ENCODE measurements around the gene NR1I3. TPM values are rescaled to one million over a fixed set of nuclear protein-coding genes. Genes with fewer than 3 reads are reported as not detected.

Gene NR1I3
- total RNA-seq, 2 experiments from 2014 or later, result not detected

- DNase-seq (no peak), ATAC-seq (no peak)
- peaks cover 47% of the 10 kb centered on the region for H3K36me3 Mint-ChIP-seq
- peaks cover 51% of the 10 kb centered on the region for H3K4me1 Mint-ChIP-seq
- peak overlapping the region; percentile 23 for H3K27ac Mint-ChIP-seq
- H3K27me3 Mint-ChIP-seq, result no peaks in the 10 kb centered on the region
- no peak overlapping the region for H3K4me3 Mint-ChIP-seq
- CTCF ChIA-PET, result interaction anchor here (0.6 to 7.0 kb wide), 7 partner anchors 9 to 175 kb away, joined by 3 to 89 read pairs (median 6); partner anchors contain the start of genes APOA2, FCER1G, PPOX and TOMM40L
- H3K9me3 Mint-ChIP-seq (ENCODE audit: low read depth), result no peaks in the 10 kb centered on the region
Observed at GRCh38 chr1:161206411-161207140, 31.4 kb downstream of the NR1I3 start.

GRCh38 chr1:161201836-161202712 lies 35.9 kb downstream of the NR1I3 start, which contains the start of gene NDUFS2:
NDUFS2 (plus strand) TSS chr1:161202367; CDS start chr1:161202386, 19 bp downstream.
- peak within 1 kb of the TSS; percentile 87 for H3K4me3 Mint-ChIP-seq
- DNase-seq (peak; percentile 99), ATAC-seq (peak; percentile 99)
- no peaks in the 10 kb centered on the region for H3K27me3 Mint-ChIP-seq
- H3K4me1 Mint-ChIP-seq, result peaks cover 64% of the 10 kb centered on the region
- H3K36me3 Mint-ChIP-seq, result peaks cover 29% of the 10 kb centered on the region
- no peaks in the 10 kb centered on the region for H3K9me3 Mint-ChIP-seq (ENCODE audit: low read depth)
- CTCF ChIA-PET, result interaction anchor here (0.9 to 7.0 kb wide), 19 partner anchors 9 to 188 kb away, joined by 3 to 89 read pairs (median 4); partner anchors contain the start of genes APOA2, B4GALT3, PCP4L1 and PPOX
- peak within 1 kb of the TSS; percentile 95 for H3K27ac Mint-ChIP-seq

- no peak for DNase-seq
- peaks cover 62% of the 10 kb centered on the region for H3K4me1 Mint-ChIP-seq
- peak overlapping the region; percentile 87 for H3K4me3 Mint-ChIP-seq
- H3K36me3 Mint-ChIP-seq, result peaks cover 25% of the 10 kb centered on the region
- peak; percentile 0 for ATAC-seq
- H3K9me3 Mint-ChIP-seq (ENCODE audit: low read depth), result no peaks in the 10 kb centered on the region
- no peaks in the 10 kb centered on the region for H3K27me3 Mint-ChIP-seq
- peak overlapping the region; percentile 95 for H3K27ac Mint-ChIP-seq
- CTCF ChIA-PET, result interaction anchor here (0.9 to 7.0 kb wide), 17 partner anchors 9 to 181 kb away, joined by 3 to 89 read pairs (median 6); partner anchors contain the start of genes APOA2, B4GALT3, PCP4L1 and PPOX
Observed at GRCh38 chr1:161200992-161201835, 36.8 kb downstream of the NR1I3 start.

DNA sequence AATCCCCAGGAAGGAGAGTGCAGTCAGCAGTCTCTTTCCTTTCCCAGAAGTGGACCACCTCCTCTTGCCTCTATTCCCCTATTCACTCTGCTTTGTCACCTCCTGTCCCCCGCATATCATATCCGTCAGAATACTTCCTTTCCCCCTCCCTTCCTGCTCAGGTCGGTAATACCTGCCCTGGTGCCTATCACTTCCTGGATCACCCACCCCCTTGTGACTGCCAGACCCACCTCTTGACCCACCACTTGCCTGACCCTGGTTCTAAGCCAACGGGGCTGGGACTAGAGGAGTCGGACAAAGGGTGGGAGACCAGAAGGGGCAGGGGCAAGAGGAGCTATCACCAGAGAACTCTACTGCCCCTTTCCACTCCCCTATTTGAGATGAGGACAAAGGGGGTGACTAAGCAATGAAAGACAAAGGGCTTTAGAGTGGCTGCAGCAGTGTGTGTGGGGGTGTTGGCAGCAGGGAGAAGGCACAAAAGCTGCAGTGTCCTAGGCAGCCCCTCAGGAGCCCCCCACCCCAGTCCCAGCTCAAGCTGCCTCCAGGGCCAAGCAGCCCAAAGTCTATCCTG lies 37.5 kb downstream of the NR1I3 start:
- H3K9me3 Mint-ChIP-seq (ENCODE audit: low read depth), result no peaks in the 10 kb centered on the region
- H3K4me3 Mint-ChIP-seq, result no peak overlapping the region
- CTCF ChIA-PET, result interaction anchor here (1.0 to 7.0 kb wide), 9 partner anchors 8 to 182 kb away, joined by 3 to 89 read pairs (median 23); partner anchors contain the start of genes APOA2, B4GALT3, PPOX and TOMM40L
- H3K27ac Mint-ChIP-seq, result peak overlapping the region; percentile 95
- H3K4me1 Mint-ChIP-seq, result peaks cover 62% of the 10 kb centered on the region
- no peak for ATAC-seq
- H3K36me3 Mint-ChIP-seq, result peaks cover 21% of the 10 kb centered on the region
- H3K27me3 Mint-ChIP-seq, result no peaks in the 10 kb centered on the region
- DNase-seq, result no peak

DNA sequence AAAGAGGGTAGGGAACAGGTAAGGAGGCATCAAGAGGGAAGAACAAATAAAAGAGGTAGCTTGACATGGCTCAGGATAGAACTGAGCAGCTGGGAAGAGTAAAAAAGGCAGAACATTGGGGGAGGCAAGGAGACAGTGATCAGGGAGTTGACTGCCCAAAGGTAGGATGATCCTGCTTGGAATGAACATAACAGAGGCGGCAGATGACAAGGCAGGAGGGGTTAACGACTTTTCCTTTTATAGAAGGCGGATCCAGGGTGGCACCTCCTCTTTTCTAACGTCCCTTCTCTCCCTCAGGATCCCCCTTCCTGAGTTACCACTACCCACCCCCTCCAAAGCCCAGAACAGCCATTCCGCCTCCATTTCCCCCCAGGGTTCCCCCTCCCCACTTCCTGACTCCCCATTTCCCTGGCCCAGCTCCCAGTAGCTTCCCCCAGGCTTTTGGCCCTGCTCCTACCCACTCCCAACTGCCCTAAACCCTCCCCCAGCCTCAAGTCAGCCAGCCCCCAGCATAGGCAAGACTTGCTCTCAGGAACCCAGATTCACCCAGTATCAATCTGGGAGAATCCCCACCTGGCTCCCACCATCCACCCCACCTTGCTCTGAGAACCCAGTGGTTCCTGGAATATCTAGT lies 38.4 kb downstream of the NR1I3 start:
- H3K4me1 Mint-ChIP-seq, result peaks cover 64% of the 10 kb centered on the region
- no peaks in the 10 kb centered on the region for H3K27me3 Mint-ChIP-seq
- H3K9me3 Mint-ChIP-seq (ENCODE audit: low read depth), result no peaks in the 10 kb centered on the region
- ATAC-seq (no peak), DNase-seq (no peak)
- CTCF ChIA-PET, result interaction anchor here (1.0 to 3.9 kb wide), 4 partner anchors 14 to 107 kb away, joined by 3 to 14 read pairs (median 4); partner anchors contain the start of genes PPOX and TOMM40L
- no peak overlapping the region for H3K4me3 Mint-ChIP-seq
- peak overlapping the region; percentile 95 for H3K27ac Mint-ChIP-seq
- H3K36me3 Mint-ChIP-seq, result peaks cover 15% of the 10 kb centered on the region

DNA sequence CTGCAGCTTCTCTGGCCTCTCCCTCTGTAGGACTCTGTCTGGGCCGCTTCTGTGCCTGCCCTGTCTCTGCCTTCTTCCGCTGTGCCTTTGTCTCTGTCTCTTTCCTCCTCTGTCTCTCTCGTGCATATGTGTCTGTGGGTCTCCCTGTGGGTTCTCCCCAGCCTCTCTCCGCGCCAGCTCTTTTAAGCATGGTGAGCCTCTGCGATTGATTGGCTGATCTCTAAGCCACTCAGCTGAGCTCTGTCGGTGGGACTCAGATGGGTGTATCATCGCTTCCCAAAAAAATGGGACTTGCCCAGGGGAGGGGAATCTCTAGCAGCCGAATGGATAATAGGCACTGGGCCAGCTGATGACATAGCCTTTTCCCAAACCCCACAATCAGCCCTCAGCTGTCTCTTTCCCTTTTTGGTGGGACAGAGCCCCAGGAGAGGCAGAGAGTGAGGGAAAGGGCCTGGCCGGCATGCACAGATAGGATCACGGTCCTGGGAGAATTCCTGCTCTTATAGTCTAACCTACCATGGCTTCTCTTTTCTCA lies 39.0 kb downstream of the NR1I3 start, which contains the start of gene ADAMTS4:
TSS of gene ADAMTS4 (minus strand) at position 158 of the 535 bp plus-strand sequence. CDS start 427 bp downstream, outside the sequence.
- Mint-ChIP-seq H3K4me3 (no peak within 1 kb of the TSS), H3K9me3 (ENCODE audit: low read depth) (no peaks in the 10 kb centered on the region), H3K27ac (peak within 1 kb of the TSS; percentile 95), H3K27me3 (no peaks in the 10 kb centered on the region), H3K36me3 (peaks cover 9% of the 10 kb centered on the region), H3K4me1 (peaks cover 60% of the 10 kb centered on the region)
- DNase-seq, result no peak
- ATAC-seq, result no peak
- CTCF ChIA-PET, result interaction anchor here (0.9 to 2.3 kb wide), 6 partner anchors 18 to 183 kb away, joined by 3 to 6 read pairs (median 3); partner anchors contain the start of genes PPOX and TOMM40L

DNA sequence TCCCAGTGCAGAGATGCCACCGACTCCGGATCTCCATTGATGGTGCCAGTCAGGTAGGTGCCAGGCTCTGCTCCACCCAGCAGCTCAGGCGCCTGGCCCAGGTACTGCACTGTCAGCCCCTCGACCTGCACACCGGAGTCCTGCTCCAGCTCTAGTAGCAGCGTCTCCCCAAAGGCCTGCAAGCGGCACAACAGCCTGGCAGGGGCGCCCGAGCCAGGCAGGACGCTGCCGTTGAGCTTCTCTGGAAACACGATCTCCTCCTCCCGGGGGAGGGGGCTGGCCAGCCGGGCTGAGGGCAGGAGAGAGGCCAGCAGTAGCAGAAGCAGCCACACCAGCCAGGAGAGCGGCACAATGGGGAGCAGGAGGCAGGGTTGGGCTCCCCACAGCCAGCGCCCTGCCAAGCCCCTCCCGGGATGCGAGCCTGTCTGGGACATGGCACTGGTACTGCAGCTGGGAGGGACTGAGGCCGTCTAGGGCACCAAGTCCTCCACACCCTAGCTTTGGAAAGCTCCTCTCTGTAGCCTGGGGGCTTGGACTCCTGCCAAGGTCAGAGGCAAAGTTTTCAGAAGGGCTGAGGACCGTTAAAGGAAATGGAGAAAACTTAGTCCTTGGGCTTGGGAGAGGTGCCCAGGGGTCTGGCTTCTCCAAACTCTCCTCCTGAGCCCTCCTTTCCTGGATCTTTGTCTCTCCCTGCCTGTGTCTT lies 39.7 kb downstream of the NR1I3 start:
- CTCF ChIA-PET, result interaction anchor here (0.9 to 2.3 kb wide), 5 partner anchors 17 to 183 kb away, joined by 3 to 6 read pairs (median 3); partner anchors contain the start of genes PPOX and TOMM40L
- H3K4me1 Mint-ChIP-seq, result peaks cover 54% of the 10 kb centered on the region

GRCh38 chr1:161197560-161198193 lies 40.3 kb downstream of the NR1I3 start:
- CTCF ChIA-PET, result interaction anchor here (1.0 to 2.3 kb wide), 2 partner anchors 28 to 32 kb away, joined by 3 to 6 read pairs; partner anchors contain the start of genes PPOX and TOMM40L
- H3K9me3 Mint-ChIP-seq (ENCODE audit: low read depth), result no peaks in the 10 kb centered on the region
- H3K4me1 Mint-ChIP-seq, result peaks cover 53% of the 10 kb centered on the region
- H3K27me3 Mint-ChIP-seq, result no peaks in the 10 kb centered on the region
- no peak overlapping the region for H3K4me3 Mint-ChIP-seq
- no peak for ATAC-seq
- H3K27ac Mint-ChIP-seq, result no peak overlapping the region
- peaks cover 2% of the 10 kb centered on the region for H3K36me3 Mint-ChIP-seq
- DNase-seq, result no peak

More for the DNA sequence above, 39.7 kb downstream of the NR1I3 start:
- Mint-ChIP-seq H3K36me3 (peaks cover 4% of the 10 kb centered on the region), H3K27me3 (no peaks in the 10 kb centered on the region), H3K4me3 (no peak overlapping the region), H3K9me3 (ENCODE audit: low read depth) (no peaks in the 10 kb centered on the region), H3K27ac (no peak overlapping the region)
- ATAC-seq (no peak), DNase-seq (no peak)

DNA sequence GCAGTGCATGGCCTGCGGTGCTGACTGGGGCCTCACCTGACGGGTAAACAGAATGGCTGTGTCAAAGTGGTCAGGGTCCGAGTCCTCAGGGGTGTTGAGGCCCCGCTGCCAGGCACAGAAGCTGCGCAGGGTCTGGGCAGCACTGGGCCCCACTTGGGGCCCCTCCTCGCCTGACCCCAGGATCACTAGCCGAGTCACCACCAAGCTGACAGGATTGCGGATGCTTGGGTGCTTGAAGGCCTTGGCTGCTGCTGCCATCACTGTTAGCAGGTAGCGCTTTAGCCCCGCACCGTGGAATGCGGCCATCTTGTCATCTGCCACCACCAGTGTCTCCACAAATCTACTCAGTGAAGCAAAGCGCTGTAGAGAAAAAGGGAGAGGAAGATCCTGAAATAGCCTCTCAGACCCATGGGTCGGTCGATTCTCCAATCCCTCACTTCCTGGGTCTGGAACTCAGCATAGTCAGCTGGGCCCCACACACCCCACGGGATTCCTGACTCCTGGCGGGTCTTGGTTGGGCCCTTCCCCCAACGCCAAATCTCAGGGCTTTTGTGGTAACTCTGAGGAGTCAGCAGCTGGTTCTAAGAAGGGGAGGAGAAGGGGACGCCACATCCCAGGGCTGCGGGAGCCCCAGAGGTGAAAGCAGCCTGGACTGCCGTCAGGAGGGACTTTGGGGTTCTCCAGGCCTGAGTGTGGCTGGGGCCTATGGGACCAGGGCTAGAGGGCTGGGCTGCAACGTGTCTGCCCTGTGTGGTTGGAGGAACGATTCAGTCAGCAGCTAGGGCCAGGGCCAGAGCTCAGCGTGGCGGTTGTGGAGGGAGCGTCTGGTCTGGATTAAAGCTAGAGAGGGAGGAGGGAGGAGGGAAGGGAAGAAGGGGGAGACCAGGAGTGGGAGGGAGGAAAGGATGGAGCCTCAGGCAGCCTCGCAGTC lies 41.2 kb downstream of the NR1I3 start:
- DNase-seq (no peak), ATAC-seq (no peak)
- no peak overlapping the region for H3K4me3 Mint-ChIP-seq
- peaks cover 59% of the 10 kb centered on the region for H3K4me1 Mint-ChIP-seq
- H3K27ac Mint-ChIP-seq, result no peak overlapping the region
- CTCF ChIA-PET, result interaction anchor here (2.3 kb wide), 1 partner anchor 29 kb away, joined by 6 read pairs; the partner anchor contains the start of gene TOMM40L
- H3K27me3 Mint-ChIP-seq, result no peaks in the 10 kb centered on the region
- H3K36me3 Mint-ChIP-seq, result no peaks in the 10 kb centered on the region
- H3K9me3 Mint-ChIP-seq (ENCODE audit: low read depth), result no peaks in the 10 kb centered on the region

DNA sequence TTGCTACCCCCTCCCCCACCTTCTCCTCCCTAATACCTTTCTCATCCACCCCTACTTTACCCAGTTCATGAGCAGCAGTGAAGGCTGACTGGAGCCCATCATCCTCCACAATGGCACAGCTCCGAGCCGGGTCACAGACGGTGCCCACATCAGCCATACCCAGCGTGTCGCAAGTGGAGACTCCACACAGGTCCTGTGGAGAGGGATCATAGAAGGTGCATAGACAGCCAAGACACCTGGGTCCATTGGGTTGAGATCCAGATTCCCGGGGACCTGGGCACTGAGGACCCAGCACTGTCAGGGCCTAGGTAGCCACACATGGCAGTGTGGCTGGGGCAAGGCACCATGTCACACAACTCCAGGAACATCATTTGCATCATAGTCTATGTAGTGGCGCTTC lies 41.9 kb downstream of the NR1I3 start:
- Mint-ChIP-seq H3K27me3 (no peaks in the 10 kb centered on the region), H3K27ac (no peak overlapping the region), H3K4me3 (no peak overlapping the region), H3K36me3 (no peaks in the 10 kb centered on the region), H3K9me3 (ENCODE audit: low read depth) (no peaks in the 10 kb centered on the region), H3K4me1 (peaks cover 52% of the 10 kb centered on the region)
- DNase-seq (no peak), ATAC-seq (no peak)
- CTCF ChIA-PET, result interaction anchor here (7.0 kb wide), 1 partner anchor 7 kb away, joined by 58 read pairs; the partner anchor contains the start of gene NDUFS2

Measured in activated CD8-positive, alpha-beta memory T cell treated with anti-CD3 and anti-CD28 coated beads, Interleukin-2, amount 10 ng/mL, durations not matched to agents 7 days and 5 days (primary cell).